Measurements from ENCODE around the gene UTP14C. TPM values are rescaled to one million over a fixed set of nuclear protein-coding genes. Genes with fewer than 3 reads are reported as not detected.

Gene UTP14C
- total RNA-seq, 1 donor from 2014 or later: 20.6 TPM

- H3K4me2 ChIP-seq (ENCODE audit: low read length): no peak overlapping the region
These were observed 18.5 kb upstream of the UTP14C start for GRCh38 chr13:52005841-52006522.

GRCh38 chr13:52006523-52007245 is 17.8 kb upstream of the UTP14C start:
- FAIRE-seq (no peak), DNase-seq (ENCODE audit: low read depth) (no peak)
- H3K4me1 Mint-ChIP-seq (ENCODE audit: low read depth, unreplicated experiment): peaks cover 3% of the 10 kb centered on the region
- TF ChIP-seq CTCF (IDR thresholded peaks at IDR 0.05; ENCODE audit: insufficient read depth, low read depth, low read length) (no peak), EZH2 (IDR thresholded peaks at IDR 0.05; ENCODE audit: insufficient read depth, low read length) (no peak)
- no peak overlapping the region for H3K27ac ChIP-seq (ENCODE audit: low read depth, low read length)
- no peak overlapping the region for H3K4me3 ChIP-seq (ENCODE audit: insufficient read depth, low read depth, low read length)
- H3K27me3 Mint-ChIP-seq (ENCODE audit: low read depth, unreplicated experiment): peaks cover 9% of the 10 kb centered on the region
- H2AFZ ChIP-seq (ENCODE audit: low read depth, low read length): no peak overlapping the region
- H3K79me2 ChIP-seq (ENCODE audit: insufficient read depth, low read length): no peaks in the 10 kb centered on the region
- no peak overlapping the region for H3K4me3 Mint-ChIP-seq (ENCODE audit: unreplicated experiment)
- H3K4me1 ChIP-seq (ENCODE audit: insufficient read depth, low read length): peaks cover 4% of the 10 kb centered on the region
- no peaks in the 10 kb centered on the region for H3K9me3 ChIP-seq (ENCODE audit: insufficient read depth, low read depth, low read length)
- no peaks in the 10 kb centered on the region for H3K36me3 ChIP-seq (ENCODE audit: insufficient read depth, low read length)
- peaks cover 12% of the 10 kb centered on the region for H3K27me3 ChIP-seq (ENCODE audit: insufficient read depth, low read length)
- peaks cover 8% of the 10 kb centered on the region for H3K36me3 Mint-ChIP-seq (ENCODE audit: low read depth, unreplicated experiment)
- H3K9ac ChIP-seq (ENCODE audit: low read length): no peak overlapping the region
- no peaks in the 10 kb centered on the region for H4K20me1 ChIP-seq (ENCODE audit: insufficient read depth, low read length)
- H3K4me2 ChIP-seq (ENCODE audit: low read length): no peak overlapping the region
- H3K9me3 Mint-ChIP-seq (ENCODE audit: unreplicated experiment): peaks cover 3% of the 10 kb centered on the region
- H3K27ac Mint-ChIP-seq (ENCODE audit: unreplicated experiment): no peak overlapping the region

More at GRCh38 chr13:52005841-52006522, 18.5 kb upstream of the UTP14C start:
- no peak overlapping the region for H3K9ac ChIP-seq (ENCODE audit: low read length)
- H3K36me3 Mint-ChIP-seq (ENCODE audit: low read depth, unreplicated experiment): peaks cover 8% of the 10 kb centered on the region
- no peak overlapping the region for H2AFZ ChIP-seq (ENCODE audit: low read depth, low read length)
- H3K36me3 ChIP-seq (ENCODE audit: insufficient read depth, low read length): no peaks in the 10 kb centered on the region
- peaks cover 2% of the 10 kb centered on the region for H3K4me1 ChIP-seq (ENCODE audit: insufficient read depth, low read length)
- peaks cover 12% of the 10 kb centered on the region for H3K27me3 ChIP-seq (ENCODE audit: insufficient read depth, low read length)
- FAIRE-seq (no peak), DNase-seq (ENCODE audit: low read depth) (no peak)
- H3K27ac ChIP-seq (ENCODE audit: low read depth, low read length): no peak overlapping the region
- TF ChIP-seq CTCF (IDR thresholded peaks at IDR 0.05; ENCODE audit: insufficient read depth, low read depth, low read length): no peak
- TF ChIP-seq EZH2 (IDR thresholded peaks at IDR 0.05; ENCODE audit: insufficient read depth, low read length): no peak
- peaks cover 3% of the 10 kb centered on the region for H3K9me3 Mint-ChIP-seq (ENCODE audit: unreplicated experiment)
- H3K27ac Mint-ChIP-seq (ENCODE audit: unreplicated experiment): no peak overlapping the region
- H3K4me3 ChIP-seq (ENCODE audit: insufficient read depth, low read depth, low read length): no peak overlapping the region
- peaks cover 9% of the 10 kb centered on the region for H3K27me3 Mint-ChIP-seq (ENCODE audit: low read depth, unreplicated experiment)
- no peaks in the 10 kb centered on the region for H3K9me3 ChIP-seq (ENCODE audit: insufficient read depth, low read depth, low read length)
- H3K4me3 Mint-ChIP-seq (ENCODE audit: unreplicated experiment): no peak overlapping the region
- peaks cover 3% of the 10 kb centered on the region for H3K4me1 Mint-ChIP-seq (ENCODE audit: low read depth, unreplicated experiment)
- H4K20me1 ChIP-seq (ENCODE audit: insufficient read depth, low read length): no peaks in the 10 kb centered on the region
- H3K79me2 ChIP-seq (ENCODE audit: insufficient read depth, low read length): no peaks in the 10 kb centered on the region
